Loucy (cell line): ENCODE results near the gene ENTPD6.

Experiments
- H2AFZ ChIP-seq: fragments of 200-600 bp; sonication (generic); 2 replicates; pipeline ENCODE4 v1.6.0; 2016; ENCODE audit warnings: antibody characterized with exemption, mild to moderate bottlenecking, low read length, moderate library complexity
- H3F3A ChIP-seq: fragments of 200-600 bp; 2 replicates; pipeline ENCODE4 v1.6.0; 2016; ENCODE audit warnings: antibody characterized with exemption, low read depth, mild to moderate bottlenecking
- H3K27me3 ChIP-seq: fragments of 200-600 bp; sonication (generic); 2 replicates; pipeline ENCODE4 v1.6.1; 2014; ENCODE audit warnings: low read length, mild to moderate bottlenecking; ENCODE audit not compliant: insufficient read depth, poor library complexity, severe bottlenecking
- H3K36me3 ChIP-seq: fragments of 200-600 bp; sonication (generic); 2 replicates; pipeline ENCODE4 v1.6.1; 2016; ENCODE audit warnings: low read length; ENCODE audit not compliant: insufficient read depth
- H3K4me1 ChIP-seq: fragments of 200-600 bp; sonication (generic); 2 replicates; pipeline ENCODE4 v1.5.1; 2014; ENCODE audit warnings: low read length, mild to moderate bottlenecking; ENCODE audit not compliant: insufficient read depth, poor library complexity, severe bottlenecking
- H3K4me2 ChIP-seq: fragments of 200-600 bp; sonication (generic); 2 replicates; pipeline ENCODE4 v1.6.0; 2014; ENCODE audit warnings: antibody characterized with exemption, low read length, low read depth, mild to moderate bottlenecking; ENCODE audit not compliant: poor library complexity, severe bottlenecking
- H3K4me3 ChIP-seq: fragments of 200-600 bp; sonication (generic); 2 replicates; pipeline ENCODE4 v1.5.1; 2014; ENCODE audit warnings: low read length, mild to moderate bottlenecking, mixed read lengths; ENCODE audit not compliant: poor library complexity, severe bottlenecking
- H3K79me2 ChIP-seq: fragments of 200-600 bp; sonication (generic); 2 replicates; pipeline ENCODE4 v1.6.1; 2014; ENCODE audit warnings: low read length; ENCODE audit not compliant: insufficient read depth
- H3K9ac ChIP-seq: fragments of 200-600 bp; sonication (generic); 2 replicates; pipeline ENCODE4 v1.6.0; 2014; ENCODE audit warnings: mild to moderate bottlenecking, low read depth, low read length, moderate library complexity; ENCODE audit not compliant: poor library complexity, severe bottlenecking
- H3K9me2 ChIP-seq: fragments of 200-600 bp; sonication (generic); replicated peaks from 2 replicates; pipeline ENCODE4 v1.6.1; 2016; ENCODE audit warnings: low read depth, low read length, mixed read lengths
- H3K9me3 ChIP-seq: fragments of 200-600 bp; sonication (generic); 2 replicates; pipeline ENCODE4 v1.6.1; 2014; ENCODE audit warnings: mild to moderate bottlenecking, antibody characterized with exemption, low read length, low read depth; ENCODE audit not compliant: insufficient read depth
- H4K20me1 ChIP-seq: fragments of 200-600 bp; sonication (generic); 2 replicates; pipeline ENCODE4 v1.6.0; 2014; ENCODE audit warnings: antibody characterized with exemption, low read length, mild to moderate bottlenecking; ENCODE audit not compliant: insufficient read depth, poor library complexity, severe bottlenecking
- EZH2phosphoT487 ChIP-seq: fragments of 200-600 bp; IDR thresholded peaks from 2 replicates; pipeline ENCODE4 v1.6.1; 2018; ENCODE audit warnings: antibody characterized with exemption, mild to moderate bottlenecking, moderate library complexity, borderline replicate concordance
- TF ChIP-seq, protein P1 (sequence below): fragments of 200-600 bp; sonication (generic); conservative IDR thresholded peaks from 2 replicates; pipeline ENCODE4 v1.5.1; 2014; ENCODE audit warnings: mild to moderate bottlenecking, antibody characterized with exemption, low read length

The ENTPD6 gene

DNA sequence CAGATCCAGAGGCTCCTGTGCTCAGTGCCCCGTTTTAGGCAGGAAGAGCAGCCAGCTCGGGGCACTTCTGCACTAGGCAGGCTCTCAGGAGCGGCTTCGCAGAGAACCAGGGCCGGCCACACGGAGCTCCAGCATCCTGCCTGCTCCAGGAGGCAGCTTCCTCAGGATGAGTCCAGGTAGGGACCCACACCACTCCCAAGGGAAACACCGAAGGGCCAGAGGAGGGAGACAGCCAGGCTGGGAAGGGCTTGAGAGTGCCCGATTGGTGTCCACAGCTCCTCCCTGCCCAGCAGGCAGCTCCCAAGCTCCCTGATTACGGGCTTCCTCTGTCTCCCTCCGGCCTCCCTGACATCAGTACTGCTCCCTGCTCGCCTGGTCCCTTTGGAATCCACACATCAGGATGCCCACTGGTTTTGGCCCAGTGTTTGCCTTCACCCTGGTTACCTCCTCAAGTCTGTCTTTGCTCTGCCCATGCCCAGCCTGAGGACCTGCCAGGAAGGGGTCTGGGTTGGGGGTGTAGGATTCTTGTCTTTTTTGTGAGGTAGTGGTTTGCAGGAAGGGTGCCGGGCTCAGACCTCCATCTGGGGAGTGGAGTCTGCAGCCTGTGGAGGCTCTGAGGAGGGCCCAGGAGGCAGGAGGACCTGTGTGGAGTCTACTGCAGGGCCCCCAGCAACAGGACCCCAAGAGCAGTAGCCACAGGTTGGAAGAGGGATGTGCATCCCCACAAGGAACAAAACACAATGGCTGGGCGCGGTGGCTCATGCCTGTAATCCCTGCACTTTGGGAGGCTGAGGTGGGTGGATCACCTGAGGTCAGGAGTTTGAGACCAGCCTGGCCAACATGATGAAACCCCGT lies 41.2 kb downstream of the ENTPD6 start:
- Histone ChIP-seq H2AFZ (no peak overlapping the region), H3K4me3 (no peak overlapping the region), H3K4me2 (no peak overlapping the region), H3F3A (no peaks in the 10 kb centered on the region), H4K20me1 (no peaks in the 10 kb centered on the region), H3K36me3 (no peaks in the 10 kb centered on the region), H3K79me2 (no peaks in the 10 kb centered on the region), H3K9me2 (no peaks in the 10 kb centered on the region), H3K9ac (no peak overlapping the region), H3K27me3 (no peaks in the 10 kb centered on the region), H3K4me1 (no peaks in the 10 kb centered on the region), H3K9me3 (no peaks in the 10 kb centered on the region)
- no peak for TF ChIP-seq EZH2phosphoT487
- TF ChIP-seq, protein P1, sequence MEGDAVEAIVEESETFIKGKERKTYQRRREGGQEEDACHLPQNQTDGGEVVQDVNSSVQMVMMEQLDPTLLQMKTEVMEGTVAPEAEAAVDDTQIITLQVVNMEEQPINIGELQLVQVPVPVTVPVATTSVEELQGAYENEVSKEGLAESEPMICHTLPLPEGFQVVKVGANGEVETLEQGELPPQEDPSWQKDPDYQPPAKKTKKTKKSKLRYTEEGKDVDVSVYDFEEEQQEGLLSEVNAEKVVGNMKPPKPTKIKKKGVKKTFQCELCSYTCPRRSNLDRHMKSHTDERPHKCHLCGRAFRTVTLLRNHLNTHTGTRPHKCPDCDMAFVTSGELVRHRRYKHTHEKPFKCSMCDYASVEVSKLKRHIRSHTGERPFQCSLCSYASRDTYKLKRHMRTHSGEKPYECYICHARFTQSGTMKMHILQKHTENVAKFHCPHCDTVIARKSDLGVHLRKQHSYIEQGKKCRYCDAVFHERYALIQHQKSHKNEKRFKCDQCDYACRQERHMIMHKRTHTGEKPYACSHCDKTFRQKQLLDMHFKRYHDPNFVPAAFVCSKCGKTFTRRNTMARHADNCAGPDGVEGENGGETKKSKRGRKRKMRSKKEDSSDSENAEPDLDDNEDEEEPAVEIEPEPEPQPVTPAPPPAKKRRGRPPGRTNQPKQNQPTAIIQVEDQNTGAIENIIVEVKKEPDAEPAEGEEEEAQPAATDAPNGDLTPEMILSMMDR, result no peak

DNA sequence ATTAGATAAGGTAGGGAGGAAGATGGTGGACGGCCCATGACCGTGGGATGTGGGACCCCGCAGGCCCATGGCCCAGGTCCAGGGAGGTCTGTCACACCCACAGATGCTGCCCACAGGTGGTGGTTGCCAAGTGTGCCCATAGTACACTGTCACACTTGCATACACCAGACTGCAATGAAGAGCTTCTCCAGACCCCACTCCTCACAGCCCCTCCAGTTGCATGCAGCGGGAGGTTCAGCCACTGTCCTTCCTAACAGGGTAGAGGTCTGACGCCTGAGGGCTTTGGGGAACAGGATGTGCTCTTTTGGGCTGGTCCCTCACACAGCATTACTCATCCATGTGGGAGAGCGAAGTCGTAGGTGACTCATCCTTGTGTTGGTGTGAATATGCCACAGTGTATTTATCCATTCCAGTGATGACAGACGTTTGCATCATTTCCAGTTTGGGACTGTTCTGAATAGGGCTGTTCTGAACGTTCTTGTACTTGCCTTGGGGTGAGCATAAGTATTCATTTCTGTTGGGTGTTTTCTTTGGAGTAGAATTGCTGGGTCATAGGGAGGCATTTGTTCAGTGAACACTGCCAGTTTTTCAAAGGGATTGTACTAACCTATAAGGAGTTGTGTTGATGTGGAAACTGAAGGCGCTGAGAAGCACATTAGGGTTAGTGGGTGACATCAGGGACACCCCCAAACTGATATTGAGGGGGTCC lies 42.3 kb downstream of the ENTPD6 start:
- Histone ChIP-seq H3K4me2 (no peak overlapping the region), H3K27me3 (no peaks in the 10 kb centered on the region), H3K9ac (no peak overlapping the region), H3K36me3 (no peaks in the 10 kb centered on the region), H3F3A (no peaks in the 10 kb centered on the region), H4K20me1 (no peaks in the 10 kb centered on the region), H3K9me2 (no peaks in the 10 kb centered on the region), H3K79me2 (no peaks in the 10 kb centered on the region), H3K4me3 (no peak overlapping the region), H2AFZ (no peak overlapping the region), H3K9me3 (no peaks in the 10 kb centered on the region), H3K4me1 (no peaks in the 10 kb centered on the region)
- TF ChIP-seq EZH2phosphoT487, result no peak
- TF ChIP-seq, protein P1, result no peak

DNA sequence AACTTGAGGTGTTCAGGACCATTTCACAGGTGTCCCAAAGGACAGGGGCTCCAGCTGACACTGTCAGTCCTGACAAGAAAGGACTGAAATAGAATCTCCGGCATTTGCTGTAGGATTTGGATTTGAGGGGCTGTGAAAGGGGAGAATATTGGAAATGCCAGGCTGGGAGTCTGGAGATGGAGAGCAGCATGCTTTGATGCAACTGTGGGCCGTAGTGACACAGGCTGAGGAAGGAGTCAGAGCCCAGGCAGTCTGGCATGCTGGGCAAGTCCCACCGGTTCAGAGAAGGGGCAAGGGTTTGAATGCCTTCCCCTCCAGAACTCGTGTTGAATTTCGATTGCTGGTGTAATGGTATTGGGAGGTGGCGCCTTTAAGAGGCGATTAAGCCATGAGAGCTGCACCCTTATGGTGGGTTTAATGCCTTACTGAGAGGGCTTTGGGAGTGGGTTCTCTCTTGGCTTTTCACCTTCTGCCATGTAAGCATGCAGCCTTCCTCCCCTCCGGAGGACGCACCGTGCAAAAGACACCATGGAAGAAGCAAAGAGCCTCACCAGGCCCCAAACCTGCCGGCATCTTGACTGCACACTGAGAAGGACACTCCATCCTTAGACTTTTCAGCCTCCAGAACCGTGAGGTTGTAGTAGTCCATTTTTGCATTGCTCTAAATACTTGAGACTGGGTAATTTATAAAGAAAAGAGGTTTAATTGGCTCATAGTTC lies 43.0 kb downstream of the ENTPD6 start:
- Histone ChIP-seq H3K4me1 (no peaks in the 10 kb centered on the region), H3K79me2 (no peaks in the 10 kb centered on the region), H3K4me2 (no peak overlapping the region), H3K4me3 (no peak overlapping the region), H3K9me2 (no peaks in the 10 kb centered on the region), H3K36me3 (no peaks in the 10 kb centered on the region), H4K20me1 (no peaks in the 10 kb centered on the region), H2AFZ (no peak overlapping the region), H3K9ac (no peak overlapping the region), H3F3A (no peaks in the 10 kb centered on the region), H3K9me3 (no peaks in the 10 kb centered on the region), H3K27me3 (no peaks in the 10 kb centered on the region)
- no peak for TF ChIP-seq EZH2phosphoT487
- TF ChIP-seq, protein P1, result no peak
